22Rv1 (cell line): Measurements from ENCODE around the gene HEPACAM2.

Experiments
- ZFX ChIP-seq: fragments of 450-650 bp; IDR thresholded peaks from 2 replicates; pipeline ENCODE4 v1.6.1; 2017; ENCODE audit warnings: antibody characterized with exemption, borderline replicate concordance
- TF ChIP-seq, protein P1 (sequence below): fragments of 450-650 bp; IDR thresholded peaks from 2 replicates; pipeline ENCODE4 v1.5.1; 2017; ENCODE audit warnings: mild to moderate bottlenecking

DNA sequence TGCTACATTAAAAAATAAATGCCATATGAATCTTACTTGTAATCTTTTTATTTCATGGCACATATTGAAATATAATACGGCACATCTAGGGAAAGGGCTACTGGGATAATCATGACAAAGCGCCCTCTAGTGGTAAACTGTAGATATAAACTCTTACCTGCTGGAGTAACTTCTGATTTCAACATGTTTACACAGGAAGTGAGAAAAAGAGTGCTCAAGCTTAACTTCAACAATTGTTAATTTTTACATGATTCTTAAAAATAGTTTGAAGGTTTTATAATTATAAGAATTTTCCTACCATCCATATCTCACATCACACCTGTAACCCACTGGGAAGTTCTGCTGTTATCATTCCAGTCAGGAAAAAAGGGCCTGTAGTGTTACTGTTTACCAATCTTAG is 2.0 kb upstream of the HEPACAM2 start:
- TF ChIP-seq, protein P1, sequence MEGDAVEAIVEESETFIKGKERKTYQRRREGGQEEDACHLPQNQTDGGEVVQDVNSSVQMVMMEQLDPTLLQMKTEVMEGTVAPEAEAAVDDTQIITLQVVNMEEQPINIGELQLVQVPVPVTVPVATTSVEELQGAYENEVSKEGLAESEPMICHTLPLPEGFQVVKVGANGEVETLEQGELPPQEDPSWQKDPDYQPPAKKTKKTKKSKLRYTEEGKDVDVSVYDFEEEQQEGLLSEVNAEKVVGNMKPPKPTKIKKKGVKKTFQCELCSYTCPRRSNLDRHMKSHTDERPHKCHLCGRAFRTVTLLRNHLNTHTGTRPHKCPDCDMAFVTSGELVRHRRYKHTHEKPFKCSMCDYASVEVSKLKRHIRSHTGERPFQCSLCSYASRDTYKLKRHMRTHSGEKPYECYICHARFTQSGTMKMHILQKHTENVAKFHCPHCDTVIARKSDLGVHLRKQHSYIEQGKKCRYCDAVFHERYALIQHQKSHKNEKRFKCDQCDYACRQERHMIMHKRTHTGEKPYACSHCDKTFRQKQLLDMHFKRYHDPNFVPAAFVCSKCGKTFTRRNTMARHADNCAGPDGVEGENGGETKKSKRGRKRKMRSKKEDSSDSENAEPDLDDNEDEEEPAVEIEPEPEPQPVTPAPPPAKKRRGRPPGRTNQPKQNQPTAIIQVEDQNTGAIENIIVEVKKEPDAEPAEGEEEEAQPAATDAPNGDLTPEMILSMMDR: peak; percentile 96
- no peak for TF ChIP-seq ZFX
